CD4-positive, alpha-beta T cell treated with Interleukin-4 for 4 hours (primary cell): ENCODE data around the gene THBS1.
A peak's percentile ranks its signal among the peaks of the same experiment; 100 is the strongest.

Experiments
- DNase-seq: peaks from one replicate; pipeline ENCODE4 v3.0.0-alpha.2; 2020

Gene THBS1

DNA sequence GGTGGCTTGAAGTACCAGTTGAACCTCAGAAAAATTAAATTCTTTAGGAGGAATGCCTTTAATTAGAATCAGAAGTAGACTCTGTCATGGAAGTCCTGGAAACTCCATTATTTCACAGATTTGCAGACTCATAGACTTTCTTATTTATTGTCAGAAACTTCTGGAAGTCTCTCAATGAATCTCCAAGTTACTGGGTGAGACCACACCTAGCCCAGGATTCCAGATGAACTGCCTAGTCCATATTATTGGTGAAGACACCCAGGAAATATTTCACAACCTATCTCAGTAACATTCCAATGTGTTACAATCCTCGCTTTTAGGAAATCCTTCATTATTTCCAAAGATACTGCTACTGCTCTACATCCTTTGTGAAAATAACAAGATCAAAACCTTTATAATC is 6.5 kb upstream of the THBS1 start:
- no peak for DNase-seq

DNA sequence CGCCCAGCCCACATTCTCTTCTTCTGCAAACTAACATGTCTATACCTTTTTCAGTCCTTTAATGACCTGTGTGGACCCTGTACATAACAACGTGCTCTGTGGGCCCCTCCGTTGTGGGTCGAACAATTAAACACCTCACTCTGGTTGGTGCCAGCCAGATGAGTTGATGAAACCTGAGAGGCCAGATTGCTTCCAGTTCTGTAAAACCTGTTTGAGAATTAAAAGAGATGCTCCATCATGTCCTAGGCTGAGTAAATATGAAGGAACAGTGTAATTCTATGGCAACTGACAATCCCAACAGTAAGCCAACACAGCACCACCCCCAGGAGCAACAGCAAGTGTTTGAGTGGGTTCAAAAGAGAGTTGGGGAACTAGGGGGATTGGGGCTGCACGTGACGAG is 5.7 kb upstream of the THBS1 start:
- DNase-seq, result no peak

DNA sequence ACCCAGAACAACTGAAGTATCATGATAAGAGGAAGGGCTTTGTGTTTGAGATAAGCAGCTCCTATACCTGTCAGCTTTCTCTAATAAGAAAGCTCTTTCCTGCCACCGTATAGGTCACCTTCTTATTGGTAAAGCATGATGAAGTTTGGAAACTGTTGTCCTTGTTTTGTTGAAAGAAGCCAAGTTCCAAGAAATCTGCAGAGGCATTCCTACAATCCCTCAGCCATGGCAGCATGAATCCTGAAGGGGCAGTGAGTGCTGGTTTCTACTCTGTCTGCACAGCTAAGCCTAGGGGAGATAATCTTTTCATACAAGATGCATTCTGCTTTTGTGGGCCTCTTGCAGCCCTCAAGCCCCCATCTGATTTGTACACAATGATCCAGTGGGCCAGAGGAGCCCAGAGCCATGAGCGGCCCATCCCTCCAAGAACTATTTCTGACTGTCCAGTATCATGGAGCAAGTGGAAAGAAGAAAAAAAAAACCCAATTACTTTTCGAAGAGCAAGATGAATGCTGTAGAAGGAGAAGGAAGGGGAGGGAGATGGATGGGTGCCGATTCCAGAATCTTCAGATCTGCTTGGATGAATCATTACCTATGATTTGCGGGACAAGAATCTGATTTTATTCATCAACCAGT is 1.9 kb upstream of the THBS1 start:
- no peak for DNase-seq

DNA sequence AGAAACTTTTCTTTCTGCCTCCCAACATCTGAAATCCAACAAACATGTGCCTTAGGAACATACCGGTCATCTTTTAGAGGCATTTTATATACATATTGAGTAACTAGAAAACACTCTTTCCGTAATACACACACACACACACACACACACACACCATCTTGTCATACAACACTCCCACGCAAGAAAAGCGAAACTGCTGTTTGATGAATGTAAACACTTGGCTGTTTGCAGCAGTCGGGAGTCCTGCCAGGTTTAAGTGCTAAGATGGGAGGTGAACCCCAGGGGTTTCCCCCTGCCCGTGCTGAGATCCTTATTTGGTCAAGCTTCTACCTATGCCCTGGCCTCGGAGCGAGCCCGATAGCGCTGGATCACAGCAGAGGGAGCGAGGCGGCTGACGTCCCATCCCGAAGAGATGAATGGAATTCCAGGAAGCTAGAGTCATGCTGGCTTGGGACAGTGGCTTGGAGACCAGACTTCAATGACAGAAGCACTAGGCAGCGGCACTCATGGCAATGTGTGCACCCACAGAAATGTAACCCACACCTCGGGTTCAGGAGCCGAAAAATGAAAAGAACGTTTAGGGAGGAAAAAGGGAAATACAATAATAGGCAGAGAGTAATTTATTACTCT is 1.3 kb upstream of the THBS1 start:
- DNase-seq, result no peak

DNA sequence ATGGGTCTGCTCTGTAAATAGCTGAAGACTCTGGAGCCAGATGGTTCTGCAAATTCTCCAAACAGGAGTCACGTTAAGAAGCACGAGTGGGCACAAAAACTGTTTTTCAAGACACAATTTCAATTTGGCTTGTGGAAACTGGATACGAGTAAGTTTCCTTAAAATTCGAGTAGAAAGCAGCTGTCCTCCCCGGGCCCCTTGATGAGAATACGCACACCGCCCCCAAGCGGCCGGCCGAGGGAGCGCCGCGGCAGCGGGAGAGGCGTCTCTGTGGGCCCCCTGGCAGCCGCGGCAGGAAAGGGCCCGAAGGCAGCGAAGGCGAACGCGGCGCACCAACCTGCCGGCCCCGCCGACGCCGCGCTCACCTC is 778 bp upstream of the THBS1 start:
- peak; percentile 84 for DNase-seq

DNA sequence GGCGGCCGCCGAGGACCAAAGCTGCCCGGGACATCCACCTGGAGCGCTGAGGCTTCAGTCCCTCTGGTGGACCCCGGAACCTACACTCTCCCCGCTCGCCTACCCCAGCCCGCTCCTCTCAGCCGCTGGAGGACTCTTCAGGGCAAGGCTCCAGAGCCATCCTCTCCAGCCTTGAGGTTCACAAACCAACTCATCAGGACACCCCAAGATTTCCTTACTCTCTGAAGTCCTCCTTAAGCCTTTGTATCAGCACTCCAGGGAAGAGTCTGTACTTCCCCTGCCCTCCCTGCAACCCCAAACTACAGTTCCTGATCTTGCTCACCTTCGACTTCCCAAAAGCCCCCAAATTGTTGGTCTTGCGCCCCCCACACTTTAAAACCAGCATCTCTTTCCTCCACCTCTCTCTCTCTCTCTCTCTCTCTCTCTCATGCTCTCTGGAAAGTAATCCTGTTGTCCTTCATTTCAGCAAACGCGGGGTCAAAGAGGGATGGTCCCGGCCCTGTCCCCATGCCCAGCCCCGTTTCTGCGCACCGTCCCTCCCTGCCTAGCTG is 438 bp downstream of the THBS1 start:
- no peak for DNase-seq

DNA sequence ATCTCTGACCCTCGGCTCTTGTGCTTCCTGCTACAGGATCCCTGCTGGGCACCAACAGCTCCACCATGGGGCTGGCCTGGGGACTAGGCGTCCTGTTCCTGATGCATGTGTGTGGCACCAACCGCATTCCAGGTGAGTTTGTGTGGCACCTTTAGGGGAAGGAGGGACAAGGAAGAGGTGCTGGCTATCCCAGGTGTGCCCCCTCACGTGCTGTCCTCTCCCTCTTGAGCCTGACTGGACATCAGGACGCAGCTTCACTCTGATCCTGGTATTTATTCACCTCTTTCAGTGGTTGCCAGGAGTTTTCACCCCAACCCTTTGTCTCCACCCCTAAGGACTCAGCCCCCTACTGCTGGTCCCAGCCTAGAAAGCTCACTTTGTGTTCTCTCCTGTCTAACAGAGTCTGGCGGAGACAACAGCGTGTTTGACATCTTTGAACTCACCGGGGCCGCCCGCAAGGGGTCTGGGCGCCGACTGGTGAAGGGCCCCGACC is 960 bp downstream of the THBS1 start:
- no peak for DNase-seq

DNA sequence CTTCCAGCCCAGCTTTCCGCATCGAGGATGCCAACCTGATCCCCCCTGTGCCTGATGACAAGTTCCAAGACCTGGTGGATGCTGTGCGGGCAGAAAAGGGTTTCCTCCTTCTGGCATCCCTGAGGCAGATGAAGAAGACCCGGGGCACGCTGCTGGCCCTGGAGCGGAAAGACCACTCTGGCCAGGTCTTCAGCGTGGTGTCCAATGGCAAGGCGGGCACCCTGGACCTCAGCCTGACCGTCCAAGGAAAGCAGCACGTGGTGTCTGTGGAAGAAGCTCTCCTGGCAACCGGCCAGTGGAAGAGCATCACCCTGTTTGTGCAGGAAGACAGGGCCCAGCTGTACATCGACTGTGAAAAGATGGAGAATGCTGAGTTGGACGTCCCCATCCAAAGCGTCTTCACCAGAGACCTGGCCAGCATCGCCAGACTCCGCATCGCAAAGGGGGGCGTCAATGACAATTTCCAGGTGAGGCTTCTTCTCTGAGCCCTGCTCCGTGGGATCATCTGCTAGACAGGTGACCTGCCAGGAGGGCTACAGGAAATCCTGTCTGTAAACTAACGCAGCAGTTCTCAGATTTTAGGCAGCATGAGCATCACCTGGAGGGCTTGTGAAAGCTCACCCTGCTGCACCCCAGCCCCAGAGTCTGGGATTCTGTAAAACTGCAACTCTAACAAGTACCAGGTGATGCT is 1.6 kb downstream of the THBS1 start:
- no peak for DNase-seq

DNA sequence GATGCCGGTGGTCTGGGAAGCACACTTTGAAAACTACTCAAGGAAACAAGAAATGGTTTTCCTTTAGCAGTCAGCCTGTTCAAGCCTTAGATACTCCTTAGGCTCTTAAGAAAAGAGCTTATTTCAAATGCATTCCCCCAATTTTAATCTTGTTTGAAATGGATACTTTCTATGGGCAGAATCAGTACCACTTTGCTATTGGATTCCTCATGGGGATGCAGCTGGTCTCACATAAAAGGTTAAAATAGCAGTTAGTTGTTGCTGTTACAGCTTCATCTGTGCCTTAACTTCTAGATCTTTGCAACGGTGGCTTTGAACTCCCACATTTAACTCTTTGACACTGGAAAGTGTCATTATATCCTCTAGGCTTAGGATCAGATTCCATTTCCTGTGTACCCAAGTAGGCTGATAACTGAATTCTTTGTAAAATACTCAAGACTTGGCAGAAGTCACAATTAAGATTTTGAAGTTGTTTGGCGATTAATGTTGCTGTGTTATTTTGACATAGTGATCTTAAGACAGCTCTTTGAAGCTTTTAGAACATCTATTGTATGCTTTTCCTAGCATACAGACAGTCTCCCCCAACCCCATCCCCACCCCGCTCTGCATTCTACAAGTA is 2.2 kb downstream of the THBS1 start:
- no peak for DNase-seq

DNA sequence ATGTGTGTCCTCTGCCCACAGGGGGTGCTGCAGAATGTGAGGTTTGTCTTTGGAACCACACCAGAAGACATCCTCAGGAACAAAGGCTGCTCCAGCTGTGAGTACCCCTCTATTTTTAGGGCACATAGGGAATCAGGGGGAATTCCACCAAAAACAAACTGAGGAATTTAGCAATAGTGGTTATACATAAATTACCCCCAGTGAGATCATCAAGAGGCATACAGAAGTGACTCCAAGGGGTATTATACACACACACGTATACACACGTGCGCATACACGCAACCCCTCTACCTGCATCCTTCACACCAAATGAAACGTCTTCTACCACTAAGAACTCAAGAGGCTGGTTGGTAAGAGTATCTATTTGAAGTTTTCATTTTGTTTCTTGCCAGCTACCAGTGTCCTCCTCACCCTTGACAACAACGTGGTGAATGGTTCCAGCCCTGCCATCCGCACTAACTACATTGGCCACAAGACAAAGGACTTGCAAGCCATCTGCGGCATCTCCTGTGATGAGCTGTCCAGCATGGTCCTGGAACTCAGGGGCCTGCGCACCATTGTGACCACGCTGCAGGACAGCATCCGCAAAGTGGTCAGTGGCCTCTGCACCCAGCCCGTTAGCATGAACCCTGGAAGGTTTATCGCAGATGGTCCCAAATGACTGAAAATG is 2.9 kb downstream of the THBS1 start:
- no peak for DNase-seq

DNA sequence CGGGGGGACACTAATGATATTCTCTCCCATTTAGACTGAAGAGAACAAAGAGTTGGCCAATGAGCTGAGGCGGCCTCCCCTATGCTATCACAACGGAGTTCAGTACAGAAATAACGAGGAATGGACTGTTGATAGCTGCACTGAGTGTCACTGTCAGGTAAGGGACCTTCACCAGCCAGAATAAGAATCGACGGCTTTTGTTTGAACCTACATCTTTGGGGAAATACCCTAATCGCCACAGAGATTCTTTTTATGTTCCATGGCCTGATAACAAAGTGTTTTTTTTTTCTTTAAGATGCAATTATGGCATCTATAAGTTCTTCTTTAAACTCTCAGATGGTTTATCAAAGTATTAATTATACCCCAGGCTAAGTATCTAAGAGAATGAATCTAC is 3.4 kb downstream of the THBS1 start:
- no peak for DNase-seq

DNA sequence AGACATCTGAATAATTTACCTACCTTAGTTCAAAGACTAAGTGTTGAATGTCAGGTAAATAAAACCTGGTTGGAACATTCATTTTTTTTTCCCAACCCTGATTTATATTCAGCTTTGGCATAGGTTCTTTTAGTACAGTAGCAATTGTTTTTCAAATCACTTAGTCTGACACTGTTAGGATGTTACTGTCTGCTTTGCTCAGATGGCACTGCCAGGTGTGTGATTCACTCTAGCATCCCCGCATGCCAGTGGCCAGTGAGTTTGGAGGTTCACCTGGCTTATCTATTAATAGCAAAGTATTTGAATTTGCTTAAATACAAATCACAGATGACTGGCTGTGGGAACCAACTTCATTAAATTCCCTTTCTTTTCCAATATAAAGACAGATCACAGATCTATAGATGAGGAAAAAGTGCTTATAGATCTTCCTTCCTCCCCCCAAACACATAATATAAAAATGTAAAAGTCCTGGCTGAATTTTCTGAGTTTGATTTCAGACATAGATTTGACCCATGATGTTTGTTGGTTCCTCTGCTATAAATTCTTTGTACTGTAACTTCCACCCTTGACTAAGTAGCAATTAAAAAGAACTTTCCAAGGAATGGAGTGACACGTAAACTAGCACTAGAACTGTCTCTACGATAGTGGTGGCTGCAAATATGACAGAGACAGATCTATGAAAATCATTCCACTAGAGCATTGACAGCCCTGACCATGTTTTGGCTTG is 3.9 kb downstream of the THBS1 start:
- no peak for DNase-seq

DNA sequence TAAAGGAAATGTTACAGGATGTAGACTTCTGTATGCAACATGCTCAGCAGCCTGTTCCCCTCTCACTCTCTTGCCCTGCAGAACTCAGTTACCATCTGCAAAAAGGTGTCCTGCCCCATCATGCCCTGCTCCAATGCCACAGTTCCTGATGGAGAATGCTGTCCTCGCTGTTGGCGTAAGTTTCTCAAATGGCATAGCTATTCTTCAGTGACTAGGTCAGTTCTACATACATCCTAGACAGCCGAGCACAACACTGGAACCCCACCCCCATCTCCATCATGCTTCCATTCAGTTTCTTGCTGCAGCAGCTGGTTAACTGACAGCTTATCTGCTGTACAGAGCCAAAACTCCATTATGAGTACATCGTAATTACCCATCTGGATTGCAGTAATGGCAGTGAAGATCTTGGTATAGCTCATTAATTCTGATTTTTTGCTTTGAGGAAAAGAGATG is 4.5 kb downstream of the THBS1 start:
- DNase-seq, result no peak

DNA sequence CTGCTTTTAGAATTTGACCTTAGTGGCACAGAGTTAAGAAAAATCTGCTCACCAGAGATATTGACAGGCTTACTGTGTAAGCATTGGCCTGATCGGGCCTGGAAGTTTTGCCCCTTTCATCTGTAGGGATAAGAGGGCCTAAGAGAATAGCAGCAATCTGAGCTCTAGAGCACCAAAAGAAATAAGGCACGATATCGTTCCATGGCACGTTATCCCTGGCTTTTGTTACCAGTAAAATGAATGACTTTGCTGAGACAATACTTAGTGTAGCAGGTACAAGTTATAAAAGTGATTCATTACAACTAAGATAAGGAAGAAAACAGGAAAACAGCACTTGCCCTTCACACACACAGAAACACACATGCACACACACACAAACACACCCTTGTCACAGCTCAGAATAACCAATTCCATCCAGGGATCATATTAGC is 5.0 kb downstream of the THBS1 start:
- DNase-seq, result no peak

DNA sequence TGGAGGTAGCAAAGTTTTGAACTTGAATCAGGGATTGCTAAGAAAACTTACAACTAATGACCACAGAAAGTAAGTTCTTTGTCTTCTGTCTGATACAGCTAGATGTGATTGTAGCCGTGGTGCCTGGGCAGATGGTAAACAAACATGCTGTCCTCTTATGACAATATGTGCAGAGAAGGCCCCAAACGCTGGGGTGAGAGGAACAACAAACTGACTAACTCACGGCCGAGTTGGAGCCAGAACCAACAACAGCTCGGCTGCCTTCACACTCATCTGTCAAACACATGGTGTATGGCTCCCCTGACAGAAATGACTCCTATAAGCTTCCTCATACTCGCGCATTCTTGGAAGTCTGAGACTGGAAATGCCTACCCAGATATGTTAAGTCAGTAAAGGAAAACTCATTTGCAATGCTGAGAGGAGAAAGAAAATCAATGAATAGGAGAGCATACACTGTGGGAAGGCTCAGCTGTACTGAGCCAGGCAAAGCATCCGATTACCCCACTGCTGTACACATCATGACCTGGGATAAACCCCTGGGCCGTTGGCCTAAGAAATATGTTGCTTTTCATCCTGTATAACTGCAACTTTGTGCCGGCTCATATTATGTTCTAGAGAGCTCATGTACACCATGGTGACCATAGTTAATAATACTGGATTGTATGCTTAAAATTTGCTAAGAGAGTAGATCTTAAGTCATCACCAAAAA is 5.7 kb downstream of the THBS1 start:
- DNase-seq, result no peak

DNA sequence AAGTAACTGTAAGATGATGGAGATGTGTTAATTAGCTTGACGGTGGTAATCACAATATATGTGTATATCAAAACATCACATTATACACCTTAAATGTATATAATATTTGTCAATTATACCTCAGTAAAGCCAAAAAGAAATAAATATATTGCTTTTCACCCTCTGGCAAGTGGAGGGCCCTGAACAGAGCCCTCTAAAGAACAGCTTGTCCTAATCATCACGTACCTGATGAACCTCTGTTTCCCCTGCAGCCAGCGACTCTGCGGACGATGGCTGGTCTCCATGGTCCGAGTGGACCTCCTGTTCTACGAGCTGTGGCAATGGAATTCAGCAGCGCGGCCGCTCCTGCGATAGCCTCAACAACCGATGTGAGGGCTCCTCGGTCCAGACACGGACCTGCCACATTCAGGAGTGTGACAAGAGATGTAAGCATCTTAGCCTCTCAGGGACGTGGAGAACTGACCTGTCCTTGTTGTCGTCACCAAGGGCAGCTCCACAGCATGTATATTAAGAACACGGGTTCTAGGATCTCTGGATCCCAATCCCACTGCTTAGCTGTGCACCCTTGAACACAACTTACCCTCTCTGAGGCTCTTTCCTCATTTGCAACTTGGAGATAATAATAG is 6.3 kb downstream of the THBS1 start:
- DNase-seq, result no peak

DNA sequence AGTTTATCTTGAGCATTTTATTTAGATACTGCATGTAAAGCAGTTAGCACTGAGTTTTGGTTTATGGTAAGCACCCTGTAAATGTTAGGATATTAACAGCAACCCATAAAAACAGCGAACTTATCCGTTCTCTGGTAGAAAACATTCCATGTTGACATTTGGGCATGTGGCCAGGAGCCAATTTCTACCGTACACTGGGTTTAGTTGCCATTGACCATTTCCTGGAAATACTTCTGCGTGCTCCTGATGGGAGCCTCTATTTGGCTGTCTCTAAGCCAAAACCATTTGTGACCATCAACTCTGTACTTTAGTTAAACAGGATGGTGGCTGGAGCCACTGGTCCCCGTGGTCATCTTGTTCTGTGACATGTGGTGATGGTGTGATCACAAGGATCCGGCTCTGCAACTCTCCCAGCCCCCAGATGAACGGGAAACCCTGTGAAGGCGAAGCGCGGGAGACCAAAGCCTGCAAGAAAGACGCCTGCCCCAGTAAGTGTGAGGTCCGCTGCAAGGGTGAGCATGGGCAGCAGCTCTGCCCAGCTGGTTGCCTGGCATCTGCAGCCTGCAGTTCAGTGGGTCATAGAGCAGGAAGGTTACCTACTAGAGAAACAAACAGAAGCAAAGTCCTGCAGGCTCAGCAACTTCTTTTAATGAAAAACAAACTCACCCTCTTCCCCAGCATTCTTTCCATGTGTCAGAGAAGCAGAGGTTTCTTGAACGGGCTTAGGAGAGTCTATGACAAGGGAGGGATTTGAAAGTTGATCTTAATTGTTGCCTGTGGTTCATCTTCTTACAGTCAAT is 7.1 kb downstream of the THBS1 start:
- DNase-seq, result no peak

DNA sequence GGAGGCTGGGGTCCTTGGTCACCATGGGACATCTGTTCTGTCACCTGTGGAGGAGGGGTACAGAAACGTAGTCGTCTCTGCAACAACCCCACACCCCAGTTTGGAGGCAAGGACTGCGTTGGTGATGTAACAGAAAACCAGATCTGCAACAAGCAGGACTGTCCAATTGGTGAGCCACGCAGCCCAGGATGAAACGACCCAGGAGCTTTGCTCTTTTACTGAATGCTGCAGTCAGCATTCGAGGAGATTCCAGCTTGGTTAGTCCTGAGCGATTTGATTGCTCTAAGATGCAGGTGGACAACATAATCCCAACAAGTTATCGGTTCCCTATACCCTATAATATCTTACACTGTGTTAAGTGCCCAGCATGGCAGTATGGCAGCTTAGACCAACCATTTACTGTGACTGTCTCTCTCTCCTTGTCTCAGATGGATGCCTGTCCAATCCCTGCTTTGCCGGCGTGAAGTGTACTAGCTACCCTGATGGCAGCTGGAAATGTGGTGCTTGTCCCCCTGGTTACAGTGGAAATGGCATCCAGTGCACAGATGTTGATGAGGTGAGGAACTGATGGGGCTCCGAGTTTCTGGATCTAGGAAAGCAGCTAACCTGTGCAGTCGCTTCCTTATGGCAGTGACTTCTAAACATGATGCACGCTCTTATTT is 7.8 kb downstream of the THBS1 start:
- no peak for DNase-seq

DNA sequence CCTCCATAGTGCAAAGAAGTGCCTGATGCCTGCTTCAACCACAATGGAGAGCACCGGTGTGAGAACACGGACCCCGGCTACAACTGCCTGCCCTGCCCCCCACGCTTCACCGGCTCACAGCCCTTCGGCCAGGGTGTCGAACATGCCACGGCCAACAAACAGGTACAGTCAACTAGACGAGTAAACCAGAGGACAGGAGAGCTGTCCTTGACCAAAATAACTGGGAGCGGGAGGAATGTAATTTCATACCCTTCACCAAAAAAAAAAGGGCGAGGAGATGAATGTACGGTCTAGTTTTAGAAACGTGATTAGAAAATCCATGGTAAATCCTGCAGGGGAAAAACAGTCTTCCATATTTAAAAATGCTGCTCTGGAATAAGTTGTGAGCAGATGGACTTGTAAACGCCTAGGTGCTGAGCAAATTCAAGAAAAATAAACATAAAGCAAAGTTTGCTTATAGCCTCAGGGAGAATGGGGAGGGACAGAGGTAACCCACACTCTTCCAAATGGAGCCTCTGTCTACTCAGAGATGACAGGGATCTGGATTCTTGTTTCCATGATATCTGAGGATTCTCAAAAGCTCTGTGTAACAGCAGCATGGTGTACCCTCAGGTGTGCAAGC is 8.4 kb downstream of the THBS1 start:
- no peak for DNase-seq
